SJSA1 (cell line): Measurements from ENCODE around the gene RND1. TPM values are rescaled to one million over a fixed set of nuclear protein-coding genes. Genes with fewer than 3 reads are reported as not detected.

ENCODE experiments used
- total RNA-seq: library from RNA; depleted of rRNA; stranded (reverse); fragments of >200 nt; shearing (Covaris generic); gene quantifications from 2 replicates; pipeline ENCODE4 v1.2.3, GENCODE V29; 2014; rRNA removed

The RND1 gene
- total RNA-seq, 1 experiment from 2014 or later = not detected

Other genes starting within 250 kb of the RND1 start
- 34.5 and 54.4 TPM in 2 replicates for gene KANSL2, start 183.6 kb downstream of the RND1 start, total RNA-seq
- gene CCNT1, start 149.2 kb downstream of the RND1 start, total RNA-seq = 17.1 and 28.4 TPM in 2 replicates
- 20.6 and 22.9 TPM in 2 replicates for gene ADCY6, start 76.8 kb downstream of the RND1 start, total RNA-seq
- 8.9 and 20.9 TPM in 2 replicates for gene CACNB3, start 47.4 kb downstream of the RND1 start, total RNA-seq
- 77.1 and 109 TPM in 2 replicates for gene DDX23, start 13.7 kb downstream of the RND1 start, total RNA-seq
- 6.0 and 9.9 TPM in 2 replicates for gene FKBP11, start 59.6 kb upstream of the RND1 start, total RNA-seq
- gene ARF3, start 91.6 kb upstream of the RND1 start, total RNA-seq = 57.7 and 64.5 TPM in 2 replicates
- 0.13 TPM in 1 of 2 replicates, not detected in the other for gene WNT10B, start 105.9 kb upstream of the RND1 start, total RNA-seq
- gene WNT1, start 112.5 kb upstream of the RND1 start, total RNA-seq = not detected in 2 replicates
- gene DDN, start 133.5 kb upstream of the RND1 start, total RNA-seq = 0.34 TPM in 1 of 2 replicates, not detected in the other
- 36.4 and 47.3 TPM in 2 replicates for gene PRKAG1, start 152.9 kb upstream of the RND1 start, total RNA-seq
- 19.9 and 22.6 TPM in 2 replicates for gene KMT2D, start 194.9 kb upstream of the RND1 start, total RNA-seq
- gene RHEBL1, start 204.1 kb upstream of the RND1 start, total RNA-seq = 0.34 and 2.5 TPM in 2 replicates
- not detected in 2 replicates for gene DHH, start 228.9 kb upstream of the RND1 start, total RNA-seq
- 9.0 and 16.0 TPM in 2 replicates for gene LMBR1L, start 245.0 kb upstream of the RND1 start, total RNA-seq